RWPE2 (cell line): ENCODE measurements around the gene LAMB3.

Experiments used
- ATAC-seq: fragments of 200-7000 bp; cut with Tn5 transposase; 3 replicates; pipeline ENCODE4 v1.9.1; 2021; ENCODE audit warnings: low read depth
- DNase-seq: peaks from one replicate; pipeline ENCODE4 v3.0.0-alpha.2; 2020; ENCODE audit warnings: low spot score
- H3K27ac ChIP-seq: fragments of 450-650 bp; 2 replicates; pipeline ENCODE4 v1.5.1; 2017; ENCODE audit warnings: mild to moderate bottlenecking; ENCODE audit not compliant: poor library complexity, severe bottlenecking
- H3K27me3 ChIP-seq: fragments of 250-450 bp; sonication (Bioruptor Pico); 2 replicates; pipeline ENCODE4 v1.5.1; 2021; ENCODE audit warnings: mild to moderate bottlenecking, moderate library complexity; ENCODE audit not compliant: insufficient read depth, poor library complexity, severe bottlenecking
- H3K36me3 ChIP-seq: fragments of 250-450 bp; sonication (Bioruptor Pico); 2 replicates; pipeline ENCODE4 v1.5.1; 2020; ENCODE audit warnings: low read depth, mild to moderate bottlenecking, moderate library complexity
- H3K4me1 ChIP-seq: fragments of 250-450 bp; sonication (Bioruptor Pico); 2 replicates; pipeline ENCODE4 v1.5.1; 2021; ENCODE audit warnings: mild to moderate bottlenecking, moderate library complexity; ENCODE audit not compliant: insufficient read depth, poor library complexity, severe bottlenecking
- H3K4me3 ChIP-seq: fragments of 250-450 bp; sonication (Bioruptor Pico); 2 replicates; pipeline ENCODE4 v1.5.1; 2021; ENCODE audit warnings: mild to moderate bottlenecking, moderate library complexity; ENCODE audit not compliant: severe bottlenecking
- H3K9me3 ChIP-seq: fragments of 250-450 bp; sonication (Bioruptor Pico); 2 replicates; pipeline ENCODE4 v1.5.1; 2021; ENCODE audit warnings: mild to moderate bottlenecking, moderate library complexity; ENCODE audit not compliant: severe bottlenecking
- TF ChIP-seq, protein P1 (sequence below): fragments of 450-650 bp; IDR thresholded peaks from one replicate; pipeline ENCODE4 v1.5.1; 2017; ENCODE audit warnings: mild to moderate bottlenecking, moderate library complexity; ENCODE audit not compliant: poor library complexity, severe bottlenecking

LAMB3 gene

DNA sequence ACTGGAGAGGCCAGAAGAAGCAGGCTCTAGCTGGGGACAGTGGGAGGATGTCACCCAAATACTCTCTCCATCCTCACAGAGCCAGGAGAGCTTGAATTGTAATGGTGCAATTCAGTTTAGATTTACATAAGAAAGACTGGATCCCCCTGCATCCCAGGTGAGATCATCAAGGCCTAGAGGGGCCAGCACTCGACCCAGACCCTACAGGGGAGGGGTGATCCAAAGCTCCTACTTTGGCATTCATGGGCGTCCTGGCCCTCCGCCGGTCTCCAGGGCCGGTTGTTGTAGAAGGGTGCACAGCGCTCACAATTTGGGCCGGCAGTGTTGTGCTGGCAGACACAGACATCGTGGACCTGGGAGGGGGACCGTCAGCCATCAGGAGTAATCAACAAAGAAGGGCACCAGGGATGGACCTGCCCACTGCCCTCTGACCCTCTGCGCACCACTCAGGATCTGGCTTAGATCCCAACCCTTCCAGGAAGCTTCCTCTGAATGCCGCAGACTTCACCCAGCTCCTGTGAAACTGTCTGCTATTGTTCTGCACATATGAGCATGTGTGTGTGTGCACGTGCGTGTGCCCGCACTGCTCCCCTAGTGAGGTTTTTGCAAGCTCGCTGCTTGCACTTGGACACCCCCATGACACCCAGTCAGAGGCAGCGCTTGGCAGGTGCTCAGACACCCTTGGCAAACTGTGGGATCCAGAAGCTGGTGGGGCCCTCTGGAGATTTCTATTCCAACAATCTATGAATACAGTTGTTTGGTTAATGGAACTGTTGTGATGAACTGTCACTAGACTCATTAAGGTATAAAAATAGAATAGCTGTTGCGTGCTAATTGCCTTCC is 21.6 kb downstream of the LAMB3 start:
- no peak overlapping the region for H3K27ac ChIP-seq
- TF ChIP-seq, protein P1, sequence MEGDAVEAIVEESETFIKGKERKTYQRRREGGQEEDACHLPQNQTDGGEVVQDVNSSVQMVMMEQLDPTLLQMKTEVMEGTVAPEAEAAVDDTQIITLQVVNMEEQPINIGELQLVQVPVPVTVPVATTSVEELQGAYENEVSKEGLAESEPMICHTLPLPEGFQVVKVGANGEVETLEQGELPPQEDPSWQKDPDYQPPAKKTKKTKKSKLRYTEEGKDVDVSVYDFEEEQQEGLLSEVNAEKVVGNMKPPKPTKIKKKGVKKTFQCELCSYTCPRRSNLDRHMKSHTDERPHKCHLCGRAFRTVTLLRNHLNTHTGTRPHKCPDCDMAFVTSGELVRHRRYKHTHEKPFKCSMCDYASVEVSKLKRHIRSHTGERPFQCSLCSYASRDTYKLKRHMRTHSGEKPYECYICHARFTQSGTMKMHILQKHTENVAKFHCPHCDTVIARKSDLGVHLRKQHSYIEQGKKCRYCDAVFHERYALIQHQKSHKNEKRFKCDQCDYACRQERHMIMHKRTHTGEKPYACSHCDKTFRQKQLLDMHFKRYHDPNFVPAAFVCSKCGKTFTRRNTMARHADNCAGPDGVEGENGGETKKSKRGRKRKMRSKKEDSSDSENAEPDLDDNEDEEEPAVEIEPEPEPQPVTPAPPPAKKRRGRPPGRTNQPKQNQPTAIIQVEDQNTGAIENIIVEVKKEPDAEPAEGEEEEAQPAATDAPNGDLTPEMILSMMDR, result no peak
- no peaks in the 10 kb centered on the region for H3K4me1 ChIP-seq
- ATAC-seq (no peak), DNase-seq (no peak)
- peaks cover 100% of the 10 kb centered on the region for H3K36me3 ChIP-seq
- H3K27me3 ChIP-seq, result no peaks in the 10 kb centered on the region
- no peaks in the 10 kb centered on the region for H3K9me3 ChIP-seq
- no peak overlapping the region for H3K4me3 ChIP-seq

DNA sequence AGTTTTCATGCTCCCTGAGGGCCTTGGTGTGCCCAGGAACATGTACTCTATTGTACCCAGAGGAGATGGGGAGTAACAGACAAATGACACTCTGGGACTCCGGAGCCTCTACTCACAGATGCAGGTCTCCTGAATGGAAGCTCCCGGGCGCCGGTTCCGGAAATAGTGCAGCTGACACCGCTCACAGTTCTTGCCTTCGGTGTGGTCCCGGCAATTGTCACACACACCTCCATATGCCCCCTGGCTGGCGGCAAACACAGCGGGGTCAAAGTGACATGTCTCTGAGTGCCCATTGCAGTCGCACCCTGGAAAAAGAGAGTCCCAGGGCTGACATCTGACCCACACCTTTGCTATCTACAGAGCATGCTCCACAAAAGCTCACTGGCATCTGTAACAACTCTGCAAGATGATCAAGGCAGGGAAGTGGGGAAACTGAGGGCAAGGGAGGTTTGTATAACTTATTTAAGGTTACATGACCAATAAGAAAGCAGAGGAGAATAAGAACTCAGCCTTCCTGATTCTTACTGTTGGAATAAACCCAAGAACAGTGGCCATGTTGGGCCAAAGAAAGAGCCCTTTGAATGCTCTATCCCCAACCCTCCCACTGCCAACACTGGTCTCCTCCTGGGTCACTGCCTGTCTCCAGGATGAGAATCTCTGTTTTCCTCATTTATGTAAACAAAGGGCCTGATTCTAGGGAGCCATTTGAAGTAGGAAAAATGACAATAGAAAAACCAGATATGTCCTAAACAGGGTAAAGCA is 22.4 kb downstream of the LAMB3 start:
- H3K27me3 ChIP-seq, result no peaks in the 10 kb centered on the region
- no peak for DNase-seq
- H3K9me3 ChIP-seq, result no peaks in the 10 kb centered on the region
- no peak for ATAC-seq
- TF ChIP-seq, protein P1, result no peak
- no peak overlapping the region for H3K4me3 ChIP-seq
- no peak overlapping the region for H3K27ac ChIP-seq
- no peaks in the 10 kb centered on the region for H3K4me1 ChIP-seq
- H3K36me3 ChIP-seq, result peaks cover 100% of the 10 kb centered on the region

DNA sequence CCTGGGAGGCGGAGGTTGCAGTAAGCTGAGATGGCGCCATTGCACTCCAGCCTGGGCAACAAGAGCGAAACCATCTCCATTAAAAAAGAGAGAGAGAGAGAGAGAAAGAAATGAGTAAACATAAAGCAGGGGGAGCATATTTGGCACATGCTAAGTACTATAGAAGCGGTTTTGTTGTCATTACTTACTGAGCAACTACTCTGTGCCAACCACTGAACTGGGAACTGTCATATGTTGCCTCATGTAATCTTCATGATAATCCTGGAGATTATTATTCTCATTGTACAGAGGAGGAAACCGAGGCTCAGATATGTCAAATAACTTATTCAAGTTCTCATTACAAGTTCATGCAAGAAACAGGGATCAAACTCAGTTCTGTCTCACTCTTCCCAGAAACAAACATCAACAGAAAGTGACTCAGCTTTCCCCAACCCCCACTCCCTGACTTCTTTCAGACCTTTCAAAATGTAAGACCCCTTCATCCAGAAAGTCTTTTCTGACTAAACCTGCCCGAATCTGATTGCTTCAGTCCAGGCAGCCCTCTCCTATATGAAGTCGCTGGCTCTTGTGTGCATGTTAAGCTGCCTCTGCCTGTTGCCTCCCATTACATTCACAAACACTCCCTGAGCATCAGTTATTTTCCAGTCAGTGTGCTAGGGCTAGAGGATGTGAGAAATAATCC is 23.5 kb downstream of the LAMB3 start:
- no peak for DNase-seq
- H3K36me3 ChIP-seq, result peaks cover 100% of the 10 kb centered on the region
- H3K27ac ChIP-seq, result no peak overlapping the region
- TF ChIP-seq, protein P1, result no peak
- no peaks in the 10 kb centered on the region for H3K4me1 ChIP-seq
- no peaks in the 10 kb centered on the region for H3K9me3 ChIP-seq
- no peak for ATAC-seq
- H3K27me3 ChIP-seq, result no peaks in the 10 kb centered on the region
- H3K4me3 ChIP-seq, result no peak overlapping the region

DNA sequence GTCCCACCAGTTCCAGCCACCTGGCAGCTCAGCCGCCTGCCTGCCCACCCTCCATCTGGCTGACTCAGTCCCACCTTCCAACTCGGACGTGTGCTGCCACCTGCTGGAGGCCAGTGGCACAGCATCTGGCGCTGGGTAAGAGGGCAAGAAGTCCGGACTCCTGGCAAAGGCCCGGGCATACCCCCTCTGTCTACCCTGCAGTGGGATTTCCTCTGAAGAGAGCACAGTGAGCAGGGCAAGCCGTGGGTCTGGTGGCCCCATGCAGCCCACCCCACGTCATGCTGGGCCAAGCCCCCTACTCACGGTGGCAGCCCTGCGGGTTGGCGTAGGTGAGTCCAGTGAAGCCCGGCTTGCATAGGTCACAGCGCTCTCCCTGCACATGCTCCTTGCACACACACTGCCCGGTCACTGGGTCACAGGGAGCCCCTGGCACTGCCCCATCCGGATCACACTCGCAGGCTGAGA is 24.5 kb downstream of the LAMB3 start:
- no peak overlapping the region for H3K4me3 ChIP-seq
- no peaks in the 10 kb centered on the region for H3K4me1 ChIP-seq
- DNase-seq, result no peak
- H3K27ac ChIP-seq, result no peak overlapping the region
- ATAC-seq, result peak; percentile 28; the same call in 1 of the 3 replicates
- TF ChIP-seq, protein P1, result peak; percentile 58
- no peaks in the 10 kb centered on the region for H3K9me3 ChIP-seq
- no peaks in the 10 kb centered on the region for H3K27me3 ChIP-seq
- H3K36me3 ChIP-seq, result peaks cover 100% of the 10 kb centered on the region
